ENCODE results near the gene BCAS3. TPM values are rescaled to one million over a fixed set of nuclear protein-coding genes. Genes with fewer than 3 reads are reported as not detected.

The BCAS3 gene
- total and polyA plus RNA-seq, 4 donors: 5.8 to 24.6 (median 10.1) TPM

DNA sequence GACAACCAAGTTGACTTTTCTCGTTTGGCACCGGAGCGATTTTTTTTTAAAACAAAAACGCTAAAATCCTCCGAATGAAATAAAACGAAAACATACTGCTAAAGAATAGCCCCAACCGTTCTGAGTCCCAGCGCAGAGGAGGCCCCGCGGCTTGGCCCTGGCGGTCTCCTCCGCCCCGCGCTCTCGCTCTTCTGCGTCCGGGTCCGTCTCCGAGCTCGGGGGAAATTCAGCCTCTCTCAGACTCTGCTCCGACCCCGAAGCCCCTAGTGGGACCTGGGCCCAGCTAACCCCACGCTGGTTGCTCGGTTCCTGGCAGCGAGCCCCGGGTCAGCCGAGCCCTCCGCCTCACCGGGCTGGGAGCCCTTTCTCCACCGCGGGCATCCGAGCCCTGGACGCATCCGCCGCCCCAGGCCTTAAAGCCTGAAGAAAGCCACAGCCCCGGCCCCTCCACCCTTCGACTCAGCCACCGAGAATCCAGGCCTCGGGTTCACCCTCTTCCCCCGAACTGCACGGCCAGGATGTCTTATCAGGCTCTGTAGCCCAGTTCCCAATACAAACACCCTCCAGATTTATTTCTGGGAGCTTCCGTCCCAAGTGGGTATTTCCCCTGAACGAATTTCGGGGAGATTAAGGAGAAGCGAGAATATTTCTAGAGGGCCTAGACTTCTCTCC lies 723.2 kb downstream of the BCAS3 start:
- peaks cover 0 to 3% (median 0%) of the 10 kb centered on the region in 4 donors for H3K9me3 ChIP-seq (ENCODE audit: control insufficient read depth in 4 of 4, low read length in 3 of 4)
- H3K27ac ChIP-seq (ENCODE audit: low read depth in 1 of 2, low read length in 2 of 2): peak overlapping the region; percentile 3 to 41
- peaks cover 7 to 21% (median 17%) of the 10 kb centered on the region in 4 donors for H3K27me3 ChIP-seq (ENCODE audit: control insufficient read depth in 4 of 4, insufficient read depth in 4 of 4, low read length in 3 of 4)
- no peaks in the 10 kb centered on the region for H3K36me3 ChIP-seq (ENCODE audit: control insufficient read depth in 4 of 4, insufficient read depth in 3 of 4, low read depth in 1 of 4, low read length in 3 of 4)
- 8% methylated on average over 45 of the region's 45 CpGs for WGBS
- no peak for DNase-seq (ENCODE audit: low spot score)
- TF ChIP-seq RXRA (IDR thresholded peaks at IDR 0.05): no peak
- no peak for TF ChIP-seq TAF1 (conservative IDR thresholded peaks at IDR 0.05)
- TF ChIP-seq FOXA2 (IDR thresholded peaks at IDR 0.05): no peak
- no peak for TF ChIP-seq JUND (IDR thresholded peaks at IDR 0.05)
- TF ChIP-seq, protein P1, sequence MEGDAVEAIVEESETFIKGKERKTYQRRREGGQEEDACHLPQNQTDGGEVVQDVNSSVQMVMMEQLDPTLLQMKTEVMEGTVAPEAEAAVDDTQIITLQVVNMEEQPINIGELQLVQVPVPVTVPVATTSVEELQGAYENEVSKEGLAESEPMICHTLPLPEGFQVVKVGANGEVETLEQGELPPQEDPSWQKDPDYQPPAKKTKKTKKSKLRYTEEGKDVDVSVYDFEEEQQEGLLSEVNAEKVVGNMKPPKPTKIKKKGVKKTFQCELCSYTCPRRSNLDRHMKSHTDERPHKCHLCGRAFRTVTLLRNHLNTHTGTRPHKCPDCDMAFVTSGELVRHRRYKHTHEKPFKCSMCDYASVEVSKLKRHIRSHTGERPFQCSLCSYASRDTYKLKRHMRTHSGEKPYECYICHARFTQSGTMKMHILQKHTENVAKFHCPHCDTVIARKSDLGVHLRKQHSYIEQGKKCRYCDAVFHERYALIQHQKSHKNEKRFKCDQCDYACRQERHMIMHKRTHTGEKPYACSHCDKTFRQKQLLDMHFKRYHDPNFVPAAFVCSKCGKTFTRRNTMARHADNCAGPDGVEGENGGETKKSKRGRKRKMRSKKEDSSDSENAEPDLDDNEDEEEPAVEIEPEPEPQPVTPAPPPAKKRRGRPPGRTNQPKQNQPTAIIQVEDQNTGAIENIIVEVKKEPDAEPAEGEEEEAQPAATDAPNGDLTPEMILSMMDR (IDR thresholded peaks at IDR 0.05; ENCODE audit: low read depth, low read length, missing input control): no peak
- no peak for TF ChIP-seq HNF4A (conservative IDR thresholded peaks at IDR 0.05)
- TF ChIP-seq, protein P2, sequence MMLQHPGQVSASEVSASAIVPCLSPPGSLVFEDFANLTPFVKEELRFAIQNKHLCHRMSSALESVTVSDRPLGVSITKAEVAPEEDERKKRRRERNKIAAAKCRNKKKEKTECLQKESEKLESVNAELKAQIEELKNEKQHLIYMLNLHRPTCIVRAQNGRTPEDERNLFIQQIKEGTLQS (IDR thresholded peaks at IDR 0.05): no peak
- no peak for TF ChIP-seq EGR1 (IDR thresholded peaks at IDR 0.05; ENCODE audit: low read depth in 2 of 2)
- no peak for TF ChIP-seq RAD21 (IDR thresholded peaks at IDR 0.05)
- H3K4me1 ChIP-seq (ENCODE audit: control insufficient read depth in 4 of 4, insufficient read depth in 4 of 4, low read length in 3 of 4): peaks cover 6 to 44% (median 23%) of the 10 kb centered on the region in 4 donors
- H3K9ac ChIP-seq (ENCODE audit: low read depth in 1 of 2, low read length in 2 of 2): no peak overlapping the region
- peak overlapping the region in 1 of 3 donors; percentile 67 for H3K4me3 ChIP-seq (ENCODE audit: low read depth in 1 of 3, low read length in 3 of 3)

DNA sequence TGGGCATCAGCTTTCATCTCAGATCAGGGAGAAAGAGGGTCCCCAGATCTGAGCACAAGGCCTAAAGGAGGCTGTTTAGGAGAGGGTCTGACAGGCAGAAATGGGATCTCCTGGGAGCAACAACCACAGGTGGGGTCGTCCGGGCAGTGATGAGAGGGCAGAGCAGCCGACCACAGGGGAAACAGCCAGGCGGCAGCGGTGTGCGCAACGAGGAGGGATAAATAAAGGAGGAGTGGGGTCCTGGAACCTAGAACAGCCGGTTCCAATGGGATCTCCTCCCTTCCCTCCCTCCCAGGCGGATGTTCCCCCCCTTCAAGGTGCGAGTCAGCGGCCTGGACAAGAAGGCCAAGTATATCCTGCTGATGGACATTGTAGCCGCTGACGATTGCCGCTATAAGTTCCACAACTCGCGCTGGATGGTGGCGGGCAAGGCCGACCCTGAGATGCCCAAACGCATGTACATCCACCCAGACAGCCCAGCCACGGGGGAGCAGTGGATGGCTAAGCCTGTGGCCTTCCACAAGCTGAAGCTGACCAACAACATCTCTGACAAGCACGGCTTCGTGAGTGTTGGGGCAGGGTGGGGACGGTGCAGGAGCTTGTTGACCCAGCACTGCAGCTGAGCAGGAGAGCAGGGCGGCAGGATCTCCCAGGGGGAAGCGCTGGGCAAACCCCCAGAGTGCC lies 723.9 kb downstream of the BCAS3 start:
- Histone ChIP-seq H3K4me3 (ENCODE audit: low read depth in 1 of 3, low read length in 3 of 3) (peak overlapping the region in 1 of 3 donors; percentile 67), H3K9ac (ENCODE audit: low read depth in 1 of 2, low read length in 2 of 2) (no peak overlapping the region), H3K4me1 (ENCODE audit: control insufficient read depth in 4 of 4, insufficient read depth in 4 of 4, low read length in 3 of 4) (peaks cover 6 to 43% (median 22%) of the 10 kb centered on the region in 4 donors), H3K9me3 (ENCODE audit: control insufficient read depth in 4 of 4, low read length in 3 of 4) (peaks cover 0 to 3% (median 0%) of the 10 kb centered on the region in 4 donors), H3K27ac (ENCODE audit: low read depth in 1 of 2, low read length in 2 of 2) (no peak overlapping the region), H3K27me3 (ENCODE audit: control insufficient read depth in 4 of 4, insufficient read depth in 4 of 4, low read length in 3 of 4) (peaks cover 10 to 21% (median 18%) of the 10 kb centered on the region in 4 donors), H3K36me3 (ENCODE audit: control insufficient read depth in 4 of 4, insufficient read depth in 3 of 4, low read depth in 1 of 4, low read length in 3 of 4) (no peaks in the 10 kb centered on the region)
- 13% methylated on average over 25 of the region's 25 CpGs for WGBS
- TF ChIP-seq FOXA1 (IDR thresholded peaks at IDR 0.05): no peak
- TF ChIP-seq HNF4G (IDR thresholded peaks at IDR 0.05): no peak
- TF ChIP-seq, protein P3, sequence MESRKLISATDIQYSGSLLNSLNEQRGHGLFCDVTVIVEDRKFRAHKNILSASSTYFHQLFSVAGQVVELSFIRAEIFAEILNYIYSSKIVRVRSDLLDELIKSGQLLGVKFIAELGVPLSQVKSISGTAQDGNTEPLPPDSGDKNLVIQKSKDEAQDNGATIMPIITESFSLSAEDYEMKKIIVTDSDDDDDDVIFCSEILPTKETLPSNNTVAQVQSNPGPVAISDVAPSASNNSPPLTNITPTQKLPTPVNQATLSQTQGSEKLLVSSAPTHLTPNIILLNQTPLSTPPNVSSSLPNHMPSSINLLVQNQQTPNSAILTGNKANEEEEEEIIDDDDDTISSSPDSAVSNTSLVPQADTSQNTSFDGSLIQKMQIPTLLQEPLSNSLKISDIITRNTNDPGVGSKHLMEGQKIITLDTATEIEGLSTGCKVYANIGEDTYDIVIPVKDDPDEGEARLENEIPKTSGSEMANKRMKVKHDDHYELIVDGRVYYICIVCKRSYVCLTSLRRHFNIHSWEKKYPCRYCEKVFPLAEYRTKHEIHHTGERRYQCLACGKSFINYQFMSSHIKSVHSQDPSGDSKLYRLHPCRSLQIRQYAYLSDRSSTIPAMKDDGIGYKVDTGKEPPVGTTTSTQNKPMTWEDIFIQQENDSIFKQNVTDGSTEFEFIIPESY (IDR thresholded peaks at IDR 0.05): no peak
- TF ChIP-seq TAF1 (conservative IDR thresholded peaks at IDR 0.05): no peak
- TF ChIP-seq, protein P1 (IDR thresholded peaks at IDR 0.05; ENCODE audit: low read depth, low read length, missing input control): no peak
- TF ChIP-seq FOXA2 (IDR thresholded peaks at IDR 0.05): no peak
- no peak for TF ChIP-seq HNF4A (conservative IDR thresholded peaks at IDR 0.05)
- no peak for TF ChIP-seq EGR1 (IDR thresholded peaks at IDR 0.05; ENCODE audit: low read depth in 2 of 2)
- TF ChIP-seq GABPA (IDR thresholded peaks at IDR 0.05 in 1 of 2, conservative IDR thresholded peaks at IDR 0.05 in 1 of 2): no peak
- TF ChIP-seq RAD21 (IDR thresholded peaks at IDR 0.05): no peak
- TF ChIP-seq YY1 (IDR thresholded peaks at IDR 0.05): no peak
- TF ChIP-seq NR2F2 (IDR thresholded peaks at IDR 0.05): no peak
- TF ChIP-seq, protein P2 (IDR thresholded peaks at IDR 0.05): no peak
- DNase-seq (ENCODE audit: low spot score): no peak
